RWPE2 (cell line): Measurements from ENCODE around the gene BICDL2.

Experiments
- ATAC-seq: fragments of 200-7000 bp; cut with Tn5 transposase; 3 replicates; pipeline ENCODE4 v1.9.1; 2021; ENCODE audit warnings: low read depth
- DNase-seq: peaks from one replicate; pipeline ENCODE4 v3.0.0-alpha.2; 2020; ENCODE audit warnings: low spot score
- H3K27ac ChIP-seq: fragments of 450-650 bp; 2 replicates; pipeline ENCODE4 v1.5.1; 2017; ENCODE audit warnings: mild to moderate bottlenecking; ENCODE audit not compliant: poor library complexity, severe bottlenecking
- H3K27me3 ChIP-seq: fragments of 250-450 bp; sonication (Bioruptor Pico); 2 replicates; pipeline ENCODE4 v1.5.1; 2021; ENCODE audit warnings: mild to moderate bottlenecking, moderate library complexity; ENCODE audit not compliant: insufficient read depth, poor library complexity, severe bottlenecking
- H3K36me3 ChIP-seq: fragments of 250-450 bp; sonication (Bioruptor Pico); 2 replicates; pipeline ENCODE4 v1.5.1; 2020; ENCODE audit warnings: low read depth, mild to moderate bottlenecking, moderate library complexity
- H3K4me1 ChIP-seq: fragments of 250-450 bp; sonication (Bioruptor Pico); 2 replicates; pipeline ENCODE4 v1.5.1; 2021; ENCODE audit warnings: mild to moderate bottlenecking, moderate library complexity; ENCODE audit not compliant: insufficient read depth, poor library complexity, severe bottlenecking
- H3K4me3 ChIP-seq: fragments of 250-450 bp; sonication (Bioruptor Pico); 2 replicates; pipeline ENCODE4 v1.5.1; 2021; ENCODE audit warnings: mild to moderate bottlenecking, moderate library complexity; ENCODE audit not compliant: severe bottlenecking
- H3K9me3 ChIP-seq: fragments of 250-450 bp; sonication (Bioruptor Pico); 2 replicates; pipeline ENCODE4 v1.5.1; 2021; ENCODE audit warnings: mild to moderate bottlenecking, moderate library complexity; ENCODE audit not compliant: severe bottlenecking
- TF ChIP-seq, protein P1 (sequence below): fragments of 450-650 bp; IDR thresholded peaks from one replicate; pipeline ENCODE4 v1.5.1; 2017; ENCODE audit warnings: mild to moderate bottlenecking, moderate library complexity; ENCODE audit not compliant: poor library complexity, severe bottlenecking

The BICDL2 gene

DNA sequence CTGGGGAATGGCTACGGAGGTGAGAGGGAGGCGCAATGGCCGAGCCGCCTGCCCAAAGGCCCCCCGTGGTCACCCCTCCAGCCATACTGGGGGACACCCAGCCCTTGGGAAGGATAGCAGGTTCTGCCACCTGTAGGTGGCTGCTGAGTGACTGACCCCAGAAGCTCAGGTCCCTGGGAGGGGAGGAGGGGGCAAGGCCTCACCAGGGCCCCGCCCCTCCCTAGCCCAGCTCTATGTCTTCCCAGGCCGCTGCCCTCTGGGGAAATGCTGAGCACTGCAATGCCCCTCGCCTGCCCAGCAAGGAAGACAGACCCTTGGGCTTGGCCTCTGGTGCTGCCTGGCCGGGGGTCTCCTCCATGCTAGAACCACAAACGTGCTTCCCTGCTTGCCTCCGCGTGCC is 35.4 kb downstream of the BICDL2 start:
- H3K27me3 ChIP-seq, result no peaks in the 10 kb centered on the region
- H3K27ac ChIP-seq, result no peak overlapping the region
- no peak for ATAC-seq
- no peaks in the 10 kb centered on the region for H3K9me3 ChIP-seq
- H3K36me3 ChIP-seq, result no peaks in the 10 kb centered on the region
- DNase-seq, result no peak
- no peaks in the 10 kb centered on the region for H3K4me1 ChIP-seq
- TF ChIP-seq, protein P1, sequence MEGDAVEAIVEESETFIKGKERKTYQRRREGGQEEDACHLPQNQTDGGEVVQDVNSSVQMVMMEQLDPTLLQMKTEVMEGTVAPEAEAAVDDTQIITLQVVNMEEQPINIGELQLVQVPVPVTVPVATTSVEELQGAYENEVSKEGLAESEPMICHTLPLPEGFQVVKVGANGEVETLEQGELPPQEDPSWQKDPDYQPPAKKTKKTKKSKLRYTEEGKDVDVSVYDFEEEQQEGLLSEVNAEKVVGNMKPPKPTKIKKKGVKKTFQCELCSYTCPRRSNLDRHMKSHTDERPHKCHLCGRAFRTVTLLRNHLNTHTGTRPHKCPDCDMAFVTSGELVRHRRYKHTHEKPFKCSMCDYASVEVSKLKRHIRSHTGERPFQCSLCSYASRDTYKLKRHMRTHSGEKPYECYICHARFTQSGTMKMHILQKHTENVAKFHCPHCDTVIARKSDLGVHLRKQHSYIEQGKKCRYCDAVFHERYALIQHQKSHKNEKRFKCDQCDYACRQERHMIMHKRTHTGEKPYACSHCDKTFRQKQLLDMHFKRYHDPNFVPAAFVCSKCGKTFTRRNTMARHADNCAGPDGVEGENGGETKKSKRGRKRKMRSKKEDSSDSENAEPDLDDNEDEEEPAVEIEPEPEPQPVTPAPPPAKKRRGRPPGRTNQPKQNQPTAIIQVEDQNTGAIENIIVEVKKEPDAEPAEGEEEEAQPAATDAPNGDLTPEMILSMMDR, result no peak
- no peak overlapping the region for H3K4me3 ChIP-seq

DNA sequence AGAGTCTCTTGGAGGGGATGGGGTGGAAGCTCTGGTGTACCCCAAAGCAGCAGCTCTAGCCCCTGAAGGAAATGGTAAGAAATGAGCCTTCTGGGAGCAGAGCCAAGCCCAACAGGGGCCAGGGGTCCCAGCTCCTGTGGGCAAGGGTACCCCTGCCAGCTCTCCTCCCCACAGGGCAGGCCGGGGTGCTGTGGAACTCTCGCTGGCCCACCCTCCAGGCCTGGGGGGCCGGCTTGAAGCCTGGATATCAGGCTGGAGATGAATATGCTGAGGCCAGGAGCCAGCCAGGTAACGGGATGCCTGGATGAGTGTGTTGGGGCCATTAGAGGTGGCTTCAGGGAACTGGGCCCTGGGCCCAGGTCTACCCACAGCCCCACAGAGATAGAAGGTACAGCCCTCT is 36.2 kb downstream of the BICDL2 start:
- TF ChIP-seq, protein P1, result no peak
- ATAC-seq (no peak), DNase-seq (no peak)
- Histone ChIP-seq H3K27ac (no peak overlapping the region), H3K4me1 (peaks cover 3% of the 10 kb centered on the region), H3K27me3 (no peaks in the 10 kb centered on the region), H3K36me3 (no peaks in the 10 kb centered on the region), H3K4me3 (no peak overlapping the region), H3K9me3 (no peaks in the 10 kb centered on the region)

DNA sequence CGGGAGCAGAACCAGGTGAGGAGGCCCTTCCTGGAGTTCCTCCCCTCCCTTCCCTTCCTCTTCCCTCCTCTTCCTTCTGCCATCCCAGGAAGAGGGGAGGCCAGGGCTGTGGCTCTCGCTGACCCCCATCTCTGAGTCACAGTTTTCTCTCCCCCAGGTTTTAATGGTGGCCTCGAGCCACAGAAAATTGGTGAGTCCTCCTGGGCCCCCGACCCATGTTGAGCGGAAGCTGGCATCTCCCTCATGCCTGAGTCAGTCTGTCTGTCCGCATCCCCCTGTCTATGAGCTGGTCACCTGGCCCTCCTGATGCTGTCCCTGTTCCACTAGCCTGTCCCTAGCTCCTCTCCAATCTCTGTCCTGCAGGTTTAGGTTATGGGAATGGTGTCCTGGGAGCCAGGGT is 36.8 kb downstream of the BICDL2 start:
- no peak for DNase-seq
- Histone ChIP-seq H3K27me3 (no peaks in the 10 kb centered on the region), H3K27ac (no peak overlapping the region), H3K36me3 (no peaks in the 10 kb centered on the region), H3K4me1 (peaks cover 7% of the 10 kb centered on the region), H3K9me3 (no peaks in the 10 kb centered on the region), H3K4me3 (no peak overlapping the region)
- TF ChIP-seq, protein P1, result no peak
- no peak for ATAC-seq

DNA sequence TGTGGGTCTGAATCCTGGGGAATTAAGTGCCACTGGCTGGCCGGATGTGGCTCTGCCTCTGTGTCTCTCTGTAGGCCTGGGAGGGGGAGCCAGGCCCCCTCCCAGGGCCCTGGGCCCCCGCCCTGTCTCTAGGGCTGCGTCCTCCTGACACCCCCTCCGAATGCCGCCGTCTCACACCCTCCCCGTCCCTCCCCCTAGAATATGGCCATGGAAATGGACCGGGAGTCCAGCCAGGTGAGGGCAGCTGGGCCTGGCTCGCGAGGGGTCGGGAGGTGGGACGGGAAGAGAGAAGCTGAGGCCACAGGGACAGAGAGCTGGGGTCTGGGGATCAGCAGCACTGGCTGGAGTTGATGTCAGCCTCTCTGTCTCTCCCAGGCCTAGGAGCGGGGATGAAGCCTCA is 40.4 kb downstream of the BICDL2 start:
- ATAC-seq (no peak), DNase-seq (no peak)
- peak overlapping the region; percentile 72 for H3K27ac ChIP-seq
- TF ChIP-seq, protein P1, result no peak
- no peaks in the 10 kb centered on the region for H3K9me3 ChIP-seq
- H3K27me3 ChIP-seq, result no peaks in the 10 kb centered on the region
- H3K4me1 ChIP-seq, result peaks cover 26% of the 10 kb centered on the region
- H3K4me3 ChIP-seq, result no peak overlapping the region
- no peaks in the 10 kb centered on the region for H3K36me3 ChIP-seq

DNA sequence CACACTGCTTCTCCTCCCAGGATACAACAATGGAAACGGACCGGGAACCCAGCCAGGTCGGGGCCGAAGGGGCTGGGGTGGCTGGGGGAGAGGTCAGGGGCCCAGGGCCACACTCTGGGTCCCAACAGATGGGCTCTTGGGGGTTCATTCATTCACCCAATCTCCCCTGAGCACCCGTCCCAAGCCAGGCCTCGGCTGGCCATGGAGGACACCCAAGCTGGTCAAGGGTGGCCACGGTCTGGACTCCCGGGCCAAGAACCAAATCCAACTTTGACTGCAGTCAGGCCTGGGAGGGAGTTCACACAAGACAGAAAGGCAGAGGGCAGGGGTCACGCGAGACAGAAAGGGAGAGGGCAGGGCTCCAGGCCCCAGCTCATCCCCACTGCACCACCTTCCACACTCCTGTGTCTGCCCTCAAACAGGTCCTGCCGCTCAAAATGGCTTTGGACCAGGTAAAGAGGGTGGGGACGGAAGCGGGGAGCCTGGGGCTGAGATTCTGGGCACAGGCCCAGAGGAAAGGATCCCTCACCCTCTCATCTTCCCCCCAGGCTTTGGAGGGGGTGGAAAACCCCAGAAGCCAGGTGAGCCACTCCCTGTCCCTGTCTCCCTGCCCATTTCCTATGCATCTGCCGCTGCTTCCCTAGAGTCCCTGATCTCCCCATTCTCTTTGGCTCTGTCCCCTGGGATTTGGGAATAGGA is 44.2 kb downstream of the BICDL2 start:
- Histone ChIP-seq H3K27ac (peak overlapping the region; percentile 72), H3K4me3 (no peak overlapping the region), H3K4me1 (peaks cover 36% of the 10 kb centered on the region), H3K36me3 (no peaks in the 10 kb centered on the region), H3K9me3 (no peaks in the 10 kb centered on the region), H3K27me3 (no peaks in the 10 kb centered on the region)
- ATAC-seq (peak; percentile 58), DNase-seq (no peak)
- TF ChIP-seq, protein P1, result no peak
